ENCODE measurements around the gene RSPH1.

The RSPH1 gene

DNA sequence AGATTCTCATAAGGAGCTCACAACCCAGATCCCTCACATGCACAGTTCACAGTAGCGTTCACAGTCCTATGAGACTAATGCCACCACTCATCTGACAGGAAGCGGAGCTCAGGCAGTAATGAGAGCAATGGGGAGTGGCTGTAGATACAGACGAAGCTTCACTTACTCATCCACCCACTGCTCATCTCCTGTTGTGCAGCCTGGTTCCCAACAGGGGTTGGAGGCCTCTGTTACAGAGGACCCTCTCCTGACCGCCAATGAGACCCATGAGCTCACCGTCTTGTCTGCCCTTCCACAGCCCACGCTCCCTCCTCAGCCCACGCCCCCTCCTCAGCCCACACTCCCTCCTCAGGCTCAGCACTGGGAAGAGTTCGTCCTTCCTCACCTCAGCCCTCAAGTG is 39.6 kb downstream of the RSPH1 start:
- H3K4me1 ChIP-seq (ENCODE audit: insufficient read depth, low read length), result peaks cover 53% of the 10 kb centered on the region
- H3K27me3 ChIP-seq (ENCODE audit: insufficient read depth, low read length, poor library complexity), result no peaks in the 10 kb centered on the region
- H4K20me1 ChIP-seq (ENCODE audit: insufficient read depth, low read length), result no peaks in the 10 kb centered on the region
- no peak overlapping the region for H3K4me2 ChIP-seq (ENCODE audit: insufficient read depth, low read length)
- H3K36me3 ChIP-seq (ENCODE audit: insufficient read depth, low read length), result no peaks in the 10 kb centered on the region
- H3K9ac ChIP-seq (ENCODE audit: low read depth, low read length), result no peak overlapping the region
- DNase-seq (peak; percentile 51), ATAC-seq (ENCODE audit: insufficient read depth, low read depth) (peak; percentile 37; the same call in 2 of the 3 replicates)
- no peak overlapping the region for H3K4me3 ChIP-seq (ENCODE audit: low read depth in 1 of 2, low read length in 2 of 2)
- no peak for TF ChIP-seq EZH2 (IDR thresholded peaks at IDR 0.05; ENCODE audit: borderline replicate concordance, low read depth, low read length, severe bottlenecking)
- TF ChIP-seq, protein P1, sequence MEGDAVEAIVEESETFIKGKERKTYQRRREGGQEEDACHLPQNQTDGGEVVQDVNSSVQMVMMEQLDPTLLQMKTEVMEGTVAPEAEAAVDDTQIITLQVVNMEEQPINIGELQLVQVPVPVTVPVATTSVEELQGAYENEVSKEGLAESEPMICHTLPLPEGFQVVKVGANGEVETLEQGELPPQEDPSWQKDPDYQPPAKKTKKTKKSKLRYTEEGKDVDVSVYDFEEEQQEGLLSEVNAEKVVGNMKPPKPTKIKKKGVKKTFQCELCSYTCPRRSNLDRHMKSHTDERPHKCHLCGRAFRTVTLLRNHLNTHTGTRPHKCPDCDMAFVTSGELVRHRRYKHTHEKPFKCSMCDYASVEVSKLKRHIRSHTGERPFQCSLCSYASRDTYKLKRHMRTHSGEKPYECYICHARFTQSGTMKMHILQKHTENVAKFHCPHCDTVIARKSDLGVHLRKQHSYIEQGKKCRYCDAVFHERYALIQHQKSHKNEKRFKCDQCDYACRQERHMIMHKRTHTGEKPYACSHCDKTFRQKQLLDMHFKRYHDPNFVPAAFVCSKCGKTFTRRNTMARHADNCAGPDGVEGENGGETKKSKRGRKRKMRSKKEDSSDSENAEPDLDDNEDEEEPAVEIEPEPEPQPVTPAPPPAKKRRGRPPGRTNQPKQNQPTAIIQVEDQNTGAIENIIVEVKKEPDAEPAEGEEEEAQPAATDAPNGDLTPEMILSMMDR (IDR thresholded peaks at IDR 0.05; ENCODE audit: borderline replicate concordance, extremely low read depth, low read length, poor library complexity, severe bottlenecking), result no peak
- H3K9me3 ChIP-seq (ENCODE audit: insufficient read depth, low read length, severe bottlenecking), result no peaks in the 10 kb centered on the region
- no peak overlapping the region for H2AFZ ChIP-seq (ENCODE audit: low read depth, low read length)
- no peaks in the 10 kb centered on the region for H3K79me2 ChIP-seq (ENCODE audit: insufficient read depth, low read length)
- peak overlapping the region; percentile 17; the same call in 1 of the 2 replicates for H3K27ac ChIP-seq (ENCODE audit: low read length)

DNA sequence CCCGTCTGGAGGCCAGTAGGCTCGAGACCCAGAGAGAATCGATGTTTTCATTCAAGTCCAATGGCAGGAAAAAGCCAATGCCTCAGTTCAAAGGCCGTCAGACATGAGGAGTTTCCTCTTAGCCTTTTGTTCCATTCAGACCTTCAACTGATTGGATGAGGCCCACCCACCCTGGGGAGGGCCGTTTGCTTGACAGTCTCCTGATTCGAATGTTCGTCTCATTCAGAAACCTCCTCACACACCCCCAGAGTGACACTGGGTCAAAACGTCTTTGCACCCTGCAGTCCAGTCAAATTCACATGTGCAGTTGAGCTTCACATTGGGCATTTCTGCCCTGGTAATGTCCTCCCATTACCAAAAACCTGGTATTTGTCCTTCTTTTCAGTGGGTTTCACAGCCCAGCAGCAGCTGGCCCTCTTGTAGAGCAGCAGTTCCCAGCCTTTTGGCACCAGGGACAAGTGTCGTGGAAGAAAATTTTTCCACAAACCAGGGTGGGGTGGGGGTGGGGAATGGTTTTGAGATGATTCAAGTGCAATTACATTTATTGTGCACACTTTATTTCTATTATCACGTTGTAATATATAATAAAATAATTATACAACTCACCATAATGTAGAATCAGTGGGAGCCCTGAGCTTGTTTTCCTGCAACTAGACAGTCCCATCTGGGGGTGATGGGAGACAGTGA is 40.1 kb downstream of the RSPH1 start:
- Histone ChIP-seq H3K4me2 (ENCODE audit: insufficient read depth, low read length) (no peak overlapping the region), H3K4me3 (ENCODE audit: low read depth in 1 of 2, low read length in 2 of 2) (no peak overlapping the region), H3K27ac (ENCODE audit: low read length) (no peak overlapping the region), H4K20me1 (ENCODE audit: insufficient read depth, low read length) (no peaks in the 10 kb centered on the region), H3K36me3 (ENCODE audit: insufficient read depth, low read length) (no peaks in the 10 kb centered on the region), H3K27me3 (ENCODE audit: insufficient read depth, low read length, poor library complexity) (no peaks in the 10 kb centered on the region), H3K9me3 (ENCODE audit: insufficient read depth, low read length, severe bottlenecking) (no peaks in the 10 kb centered on the region), H3K9ac (ENCODE audit: low read depth, low read length) (no peak overlapping the region), H3K4me1 (ENCODE audit: insufficient read depth, low read length) (peaks cover 48% of the 10 kb centered on the region), H2AFZ (ENCODE audit: low read depth, low read length) (no peak overlapping the region), H3K79me2 (ENCODE audit: insufficient read depth, low read length) (no peaks in the 10 kb centered on the region)
- no peak for DNase-seq
- no peak for ATAC-seq (ENCODE audit: insufficient read depth, low read depth)
- TF ChIP-seq, protein P1 (IDR thresholded peaks at IDR 0.05; ENCODE audit: borderline replicate concordance, extremely low read depth, low read length, poor library complexity, severe bottlenecking), result no peak
- TF ChIP-seq EZH2 (IDR thresholded peaks at IDR 0.05; ENCODE audit: borderline replicate concordance, low read depth, low read length, severe bottlenecking), result no peak

DNA sequence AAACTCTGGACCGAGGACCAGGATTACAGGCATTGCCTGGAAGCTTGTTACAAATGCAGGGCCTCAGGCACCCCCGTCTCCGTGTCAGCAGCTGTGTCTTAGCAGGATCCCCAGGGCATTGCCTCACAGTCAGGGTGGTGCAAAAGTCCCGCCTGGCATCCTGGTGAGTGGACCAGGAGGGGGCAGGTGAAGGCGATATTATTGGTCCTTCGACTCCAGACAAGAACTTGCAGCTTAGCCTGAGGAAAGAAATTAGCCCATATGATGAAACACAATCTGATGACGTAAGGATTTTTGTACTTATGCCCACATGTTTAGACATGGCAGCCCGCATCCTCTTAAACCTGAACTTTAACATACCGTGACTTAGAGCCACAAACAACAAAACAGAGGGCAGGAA is 40.8 kb downstream of the RSPH1 start:
- Histone ChIP-seq H2AFZ (ENCODE audit: low read depth, low read length) (no peak overlapping the region), H3K4me1 (ENCODE audit: insufficient read depth, low read length) (peaks cover 48% of the 10 kb centered on the region), H3K27ac (ENCODE audit: low read length) (no peak overlapping the region), H3K4me3 (ENCODE audit: low read depth in 1 of 2, low read length in 2 of 2) (no peak overlapping the region), H3K4me2 (ENCODE audit: insufficient read depth, low read length) (no peak overlapping the region), H4K20me1 (ENCODE audit: insufficient read depth, low read length) (no peaks in the 10 kb centered on the region), H3K79me2 (ENCODE audit: insufficient read depth, low read length) (no peaks in the 10 kb centered on the region), H3K9ac (ENCODE audit: low read depth, low read length) (no peak overlapping the region), H3K36me3 (ENCODE audit: insufficient read depth, low read length) (no peaks in the 10 kb centered on the region), H3K9me3 (ENCODE audit: insufficient read depth, low read length, severe bottlenecking) (no peaks in the 10 kb centered on the region), H3K27me3 (ENCODE audit: insufficient read depth, low read length, poor library complexity) (no peaks in the 10 kb centered on the region)
- DNase-seq, result no peak
- no peak for ATAC-seq (ENCODE audit: insufficient read depth, low read depth)
- no peak for TF ChIP-seq EZH2 (IDR thresholded peaks at IDR 0.05; ENCODE audit: borderline replicate concordance, low read depth, low read length, severe bottlenecking)
- TF ChIP-seq, protein P1 (IDR thresholded peaks at IDR 0.05; ENCODE audit: borderline replicate concordance, extremely low read depth, low read length, poor library complexity, severe bottlenecking), result no peak
